ENCODE data around the gene SLAIN2.
"Not testable (repeated sequence)": the region's sequence is repeated elsewhere in the genome, so short reads cannot be mapped to it uniquely, and the experiment has no call there.

SLAIN2 gene

GRCh38 chr4:48300004-48300403 lies 41.3 kb upstream of the SLAIN2 start:
- POLR2A ChIA-PET: no interaction called here
- no peak for TF ChIP-seq CTCF (IDR thresholded peaks at IDR 0.05; ENCODE audit: control extremely low read depth, extremely low read depth, low read depth, missing control alignments)
- DNase-seq (ENCODE audit: extremely low spot score): no peak
- CTCF ChIA-PET: interaction anchor here (1.1 to 4.2 kb wide), 4 partner anchors 8 to 174 kb away, joined by 3 to 15 read pairs (median 3); no protein-coding TSS in a partner anchor

- ChIA-PET POLR2A (no interaction called here), CTCF (interaction anchor here (1.1 kb wide), 1 partner anchor 15 kb away, joined by 3 read pairs; no protein-coding TSS in a partner anchor)
- TF ChIP-seq CTCF (IDR thresholded peaks at IDR 0.05; ENCODE audit: control extremely low read depth, extremely low read depth, low read depth, missing control alignments): no peak
- DNase-seq (ENCODE audit: extremely low spot score): no peak
Measured at GRCh38 chr4:48305508-48305907, 35.8 kb upstream of the SLAIN2 start.

- ChIA-PET POLR2A (no interaction called here), CTCF (interaction anchor here (1.2 to 1.9 kb wide), 2 partner anchors 10 to 16 kb away, joined by 3 to 15 read pairs; no protein-coding TSS in a partner anchor)
- DNase-seq (ENCODE audit: extremely low spot score): no peak
- TF ChIP-seq CTCF (IDR thresholded peaks at IDR 0.05; ENCODE audit: control extremely low read depth, extremely low read depth, low read depth, missing control alignments): no peak
Measured at GRCh38 chr4:48307528-48307927, 33.8 kb upstream of the SLAIN2 start.

- POLR2A ChIA-PET: no interaction called here
- no peak for TF ChIP-seq CTCF (IDR thresholded peaks at IDR 0.05; ENCODE audit: control extremely low read depth, extremely low read depth, low read depth, missing control alignments)
- DNase-seq (ENCODE audit: extremely low spot score): no peak
- CTCF ChIA-PET: interaction anchor here (0.8 to 1.9 kb wide), 3 partner anchors 11 to 18 kb away, joined by 3 to 15 read pairs (median 5); no protein-coding TSS in a partner anchor
Measured at GRCh38 chr4:48308901-48309300, 32.4 kb upstream of the SLAIN2 start.

GRCh38 chr4:48311896-48312295 lies 29.4 kb upstream of the SLAIN2 start:
- CTCF ChIA-PET: interaction anchor here (0.9 to 1.4 kb wide), 3 partner anchors 10 to 16 kb away, joined by 4 to 8 read pairs (median 4); no protein-coding TSS in a partner anchor
- no peak for DNase-seq (ENCODE audit: extremely low spot score)
- no peak for TF ChIP-seq CTCF (IDR thresholded peaks at IDR 0.05; ENCODE audit: control extremely low read depth, extremely low read depth, low read depth, missing control alignments)
- POLR2A ChIA-PET: no interaction called here

GRCh38 chr4:48314746-48315145 lies 26.6 kb upstream of the SLAIN2 start:
- POLR2A ChIA-PET; DNase-seq (ENCODE audit: extremely low spot score): not testable (repeated sequence)
- CTCF ChIA-PET: interaction anchor here (1.1 to 1.4 kb wide), 3 partner anchors 9 to 41 kb away, joined by 3 to 4 read pairs (median 4); no protein-coding TSS in a partner anchor

- CTCF ChIA-PET: interaction anchor here (1.0 to 1.4 kb wide), 3 partner anchors 8 to 13 kb away, joined by 3 to 4 read pairs (median 4); no protein-coding TSS in a partner anchor
- TF ChIP-seq CTCF (IDR thresholded peaks at IDR 0.05; ENCODE audit: control extremely low read depth, extremely low read depth, low read depth, missing control alignments): peak; percentile 70
- DNase-seq (ENCODE audit: extremely low spot score): peak; percentile 60
- POLR2A ChIA-PET: no interaction called here
Measured at GRCh38 chr4:48315728-48316630, 25.4 kb upstream of the SLAIN2 start.
